Measurements from ENCODE around the gene HDX. TPM values are rescaled to one million over a fixed set of nuclear protein-coding genes. Genes with fewer than 3 reads are reported as not detected.
A peak's percentile ranks its signal among the peaks of the same experiment; 100 is the strongest.
"Not testable (repeated sequence)": the region's sequence is repeated elsewhere in the genome, so short reads cannot be mapped to it uniquely, and the experiment has no call there.

Gene HDX
- total RNA-seq: 1 to 10 TPM; 2.2 to 3.0 TPM
- long read RNA-seq, partial matches to known transcripts: 3 of 4 reads
- long read RNA-seq, other reads (novel, unspliced or antisense): 0 of 4 reads

GRCh38 chrX:84501798-84502628, at the start of gene HDX:
HDX (minus strand) TSS chrX:84502453; CDS start chrX:84475397, 27,056 bp downstream.
- intact Hi-C loops (cut with DNase I, micrococcal nuclease): no loop called here
- DNase-seq (peak; percentile 84 to 90), ATAC-seq (peak; percentile 99)

GRCh38 chrX:84541315-84541714, 39.1 kb upstream of the HDX start:
- intact Hi-C loops (cut with DNase I, micrococcal nuclease); ATAC-seq; DNase-seq: not testable (repeated sequence)

- DNase-seq; intact Hi-C loops (cut with DNase I, micrococcal nuclease); ATAC-seq: not testable (repeated sequence)
Measured at GRCh38 chrX:84537627-84538026, 35.4 kb upstream of the HDX start.

DNA sequence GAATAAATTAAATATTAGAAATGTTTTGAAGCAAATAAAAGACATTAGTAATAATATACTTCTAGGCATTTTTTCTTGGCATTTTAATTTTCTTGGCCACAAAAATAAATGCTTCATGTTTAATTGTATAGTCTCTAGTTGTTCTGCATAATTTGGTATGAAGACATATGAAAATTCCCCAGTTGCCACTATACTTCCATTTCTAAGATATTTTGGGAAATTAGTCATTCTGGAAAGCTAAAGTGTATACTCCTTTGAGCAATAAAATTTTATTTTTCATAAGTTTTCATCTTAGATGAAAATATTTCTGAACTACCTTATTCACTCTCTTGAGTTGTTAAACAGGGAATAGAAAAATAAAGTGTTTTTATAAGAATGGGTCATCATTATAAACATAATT, 13.8 kb downstream of the HDX start:
- ATAC-seq (no peak), DNase-seq (no peak)
- intact Hi-C loops (cut with DNase I, micrococcal nuclease): no loop called here

DNA sequence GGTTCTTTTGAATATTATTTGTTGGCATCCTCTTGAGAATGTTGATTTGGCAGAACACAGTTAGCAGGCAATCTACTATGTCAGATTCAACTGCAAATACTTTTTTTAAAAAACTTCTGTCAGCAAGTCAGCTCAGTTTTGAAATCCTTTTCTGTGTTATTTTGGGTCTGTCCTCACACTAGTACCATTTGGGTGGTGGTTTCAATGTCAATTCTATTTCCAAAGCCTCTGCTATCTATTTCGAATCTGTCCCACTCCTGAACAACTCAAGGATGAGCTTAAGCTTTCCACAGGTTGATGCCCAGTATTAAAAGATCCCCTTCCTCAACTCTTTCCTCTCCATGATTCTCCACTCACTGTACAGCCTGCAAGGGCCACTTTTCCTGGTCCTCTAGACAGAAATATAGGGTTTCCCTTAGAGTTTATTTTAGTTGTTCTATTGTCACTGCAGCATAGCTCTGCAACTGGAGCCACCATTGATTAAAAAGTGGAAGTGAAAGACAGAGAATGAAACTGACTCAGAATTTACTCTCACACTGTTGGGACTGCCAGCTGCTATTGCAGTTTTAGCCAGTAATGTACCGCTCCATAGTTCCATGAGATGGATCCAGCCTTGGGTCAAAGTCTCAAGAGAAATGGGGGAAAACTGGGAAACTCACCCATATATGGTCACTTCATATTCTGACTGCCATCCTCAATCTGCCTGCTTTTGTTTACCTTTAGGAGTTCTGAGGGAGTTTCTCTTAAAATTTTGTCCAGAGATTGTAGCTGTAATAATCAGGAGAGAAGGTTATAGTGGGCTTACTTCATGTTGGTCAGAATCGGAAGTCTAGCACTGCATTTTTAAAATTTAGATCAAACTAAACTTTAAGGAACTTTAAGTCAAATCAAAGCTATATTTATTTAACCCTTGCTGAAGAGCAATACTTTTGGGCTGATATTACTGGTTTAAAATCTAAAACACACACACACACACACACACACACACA, 14.6 kb downstream of the HDX start:
- DNase-seq (no peak), ATAC-seq (no peak)
- intact Hi-C loops (cut with DNase I, micrococcal nuclease): no loop called here

DNA sequence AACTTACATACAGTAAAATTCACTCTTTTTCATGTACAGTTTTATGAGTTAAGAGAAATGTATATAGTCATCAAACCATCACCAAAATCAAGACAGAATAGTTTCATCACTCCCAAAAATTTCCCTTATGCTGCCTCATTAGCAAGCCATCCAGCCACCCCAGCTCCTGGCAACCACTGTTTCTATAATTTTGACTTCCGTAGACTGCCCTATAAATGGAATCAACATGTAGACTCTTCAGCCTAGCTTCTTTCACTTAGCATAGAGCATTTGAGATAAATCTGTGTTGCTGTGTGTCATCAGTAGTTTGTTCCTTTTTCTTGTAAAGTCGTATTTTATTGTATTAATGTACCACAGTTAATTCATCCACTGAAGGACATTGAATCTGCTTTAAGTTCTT, 23.2 kb downstream of the HDX start:
- DNase-seq (no peak), ATAC-seq (no peak)
- intact Hi-C loops (cut with DNase I, micrococcal nuclease): no loop called here

DNA sequence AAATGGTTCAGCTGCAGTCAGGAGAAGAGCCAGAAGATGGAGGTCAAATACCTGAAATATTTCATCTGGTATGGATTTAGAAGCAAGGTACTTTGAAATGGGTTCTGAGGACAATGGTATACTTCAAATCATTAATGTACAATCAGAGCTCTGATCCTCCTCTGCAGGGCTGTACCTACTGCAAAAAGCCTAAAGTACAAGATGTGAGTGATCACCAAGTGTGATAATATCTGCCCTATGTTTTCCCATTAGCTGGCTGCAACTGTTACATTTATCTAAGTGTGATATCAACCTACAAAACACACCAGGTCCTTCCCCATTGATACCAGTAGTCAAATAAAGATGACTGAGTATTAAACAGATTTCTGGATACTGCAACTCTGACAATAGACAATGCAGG, 25.1 kb downstream of the HDX start:
- no peak for DNase-seq
- no peak for ATAC-seq
- intact Hi-C loops (cut with DNase I, micrococcal nuclease): no loop called here

GRCh38 chrX:84475596-84475995, 26.7 kb downstream of the HDX start:
- ATAC-seq: no peak
- intact Hi-C loops (cut with DNase I, micrococcal nuclease): no loop called here
- DNase-seq: no peak

DNA sequence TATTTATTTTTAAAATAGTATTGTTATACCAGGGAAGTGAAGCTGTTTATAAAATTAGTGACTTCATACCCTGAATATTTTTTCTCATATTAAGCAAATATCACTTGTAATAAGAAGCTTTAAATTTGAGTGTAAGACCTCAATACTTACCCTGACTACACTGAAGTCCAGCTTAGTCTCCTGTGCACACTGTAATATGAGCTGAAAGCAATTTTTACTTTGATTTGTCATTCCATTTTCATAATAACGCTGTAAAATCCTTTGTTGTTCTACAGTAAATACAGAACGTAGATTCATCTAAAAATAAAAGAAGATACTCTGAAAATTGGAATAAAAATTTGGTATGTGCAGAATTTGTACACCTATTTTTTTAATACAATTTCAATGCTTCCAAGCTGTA, 27.2 kb downstream of the HDX start:
- no peak for ATAC-seq
- intact Hi-C loops (cut with DNase I, micrococcal nuclease): no loop called here
- no peak for DNase-seq

GRCh38 chrX:84469226-84469625, 33.0 kb downstream of the HDX start:
- ATAC-seq: no peak

DNA sequence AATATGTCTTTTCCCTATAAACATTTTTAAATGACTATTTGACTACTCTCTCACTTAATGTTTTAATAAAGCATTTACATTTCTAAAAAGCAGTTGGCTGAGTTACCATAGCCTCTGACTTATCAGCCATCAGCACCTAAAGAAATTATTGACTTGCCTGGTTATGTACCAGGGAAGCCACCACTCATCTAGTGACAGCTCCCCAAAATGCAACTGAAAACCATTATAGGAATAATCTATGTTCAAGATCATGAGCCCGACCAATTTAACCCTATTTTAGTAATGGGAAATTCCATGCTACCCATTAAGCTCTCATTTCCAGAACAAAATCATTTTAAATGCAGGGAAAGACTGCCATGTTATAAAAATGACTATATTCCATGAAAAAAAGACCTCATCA, 34.4 kb downstream of the HDX start:
- ATAC-seq (no peak), DNase-seq (no peak)
- intact Hi-C loops (cut with DNase I, micrococcal nuclease): no loop called here

More at GRCh38 chrX:84469226-84469625, 33.0 kb downstream of the HDX start:
- no peak for DNase-seq
- intact Hi-C loops (cut with DNase I, micrococcal nuclease): no loop called here

GRCh38 chrX:84453351-84454246, 48.7 kb downstream of the HDX start:
- DNase-seq: no peak
- intact Hi-C loops (cut with DNase I, micrococcal nuclease): no loop called here
- ATAC-seq: no peak

GRCh38 chrX:84441143-84441542, 61.1 kb downstream of the HDX start:
- ATAC-seq (no peak), DNase-seq (no peak)
- intact Hi-C loops (cut with DNase I, micrococcal nuclease): no loop called here

DNA sequence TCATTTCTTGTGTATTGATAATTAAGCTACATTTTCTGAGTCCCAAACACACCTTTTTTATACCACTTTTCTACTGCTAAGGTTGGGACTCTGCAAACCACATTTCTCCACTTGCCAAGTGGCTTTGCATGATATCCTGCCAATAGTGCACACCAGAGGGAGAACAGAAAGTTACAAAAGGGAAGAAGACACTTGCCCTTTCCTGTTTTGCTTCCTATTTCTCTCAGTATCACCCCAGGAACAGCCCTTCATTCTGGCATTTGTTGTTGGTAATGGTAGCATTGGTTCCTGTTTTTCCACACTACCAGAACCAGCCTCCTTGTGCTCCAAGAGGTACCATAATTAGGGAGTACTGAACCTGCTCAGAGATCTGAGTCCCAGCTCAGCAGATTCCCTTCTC, 87.1 kb downstream of the HDX start:
- ATAC-seq (no peak), DNase-seq (no peak)
- intact Hi-C loops (cut with DNase I, micrococcal nuclease): no loop called here

DNA sequence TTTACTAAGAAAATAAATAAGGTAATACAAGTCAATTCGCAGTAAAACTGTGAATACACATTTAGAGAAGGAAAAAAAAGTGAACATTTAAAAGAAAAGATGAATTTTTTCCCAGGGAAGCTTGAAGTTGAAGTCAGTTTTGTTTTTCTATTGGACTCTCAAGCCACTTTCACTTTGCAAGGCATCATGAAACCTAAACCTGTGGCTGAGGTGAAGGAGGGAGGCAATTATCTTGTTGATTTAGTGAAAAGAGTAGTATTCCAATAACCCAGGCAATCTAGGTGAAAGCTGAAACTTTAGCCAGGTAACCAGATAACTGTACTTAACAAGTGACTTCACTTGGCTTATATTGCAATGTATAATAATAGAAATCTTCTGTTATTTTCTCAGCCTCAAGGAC, 138.6 kb downstream of the HDX start:
- ATAC-seq: no peak
- intact Hi-C loops (cut with DNase I, micrococcal nuclease): no loop called here

DNA sequence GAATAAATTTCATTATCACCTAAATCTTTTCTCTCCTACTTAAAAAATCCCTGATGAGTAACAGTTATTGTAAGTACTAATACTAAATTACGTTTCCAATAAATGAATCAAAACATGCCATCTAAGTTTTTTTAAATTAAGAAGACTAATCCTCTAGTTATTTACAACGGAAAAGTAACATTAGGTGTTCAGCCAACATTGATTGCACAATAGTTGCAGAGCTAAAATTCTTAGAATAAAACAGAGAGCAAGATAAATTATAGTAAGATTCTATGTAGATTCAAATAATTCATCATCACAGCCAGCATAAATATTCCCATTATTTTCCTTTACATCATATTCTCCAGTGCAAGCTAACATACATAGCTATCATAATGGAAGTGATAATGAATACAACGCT, 139.2 kb downstream of the HDX start:
- DNase-seq (no peak), ATAC-seq (no peak)
- intact Hi-C loops (cut with DNase I, micrococcal nuclease): no loop called here

More for the DNA sequence above, 138.6 kb downstream of the HDX start:
- no peak for DNase-seq

DNA sequence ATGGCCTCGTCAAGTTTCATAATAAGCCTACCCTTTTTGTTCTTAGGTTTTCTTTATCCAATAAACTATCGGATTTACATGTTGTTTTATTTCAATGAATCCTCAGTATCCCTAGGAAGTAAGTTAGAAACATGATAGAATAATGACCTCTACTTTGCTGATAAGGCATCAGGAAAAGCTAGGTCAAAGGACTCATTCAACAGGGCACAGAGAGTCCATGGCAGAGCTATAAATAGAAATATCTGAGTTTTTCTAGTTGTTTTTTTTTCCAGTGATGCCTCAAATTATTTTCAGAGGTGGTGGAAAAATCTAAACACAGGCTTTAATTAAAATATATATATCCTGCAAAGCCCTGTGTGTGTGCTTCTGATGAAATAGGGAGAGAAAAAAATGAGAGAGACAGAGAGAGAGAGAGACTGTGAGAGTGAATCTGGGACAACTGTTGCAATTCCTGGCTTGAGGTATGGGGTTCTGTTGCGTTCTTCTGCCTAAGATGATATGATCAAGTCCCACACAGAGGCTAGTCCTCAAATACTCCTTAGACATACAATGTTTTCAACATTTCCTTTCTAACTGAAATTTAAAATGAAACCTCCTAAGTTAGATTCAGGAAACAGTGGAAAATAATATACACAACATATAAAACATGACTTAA, 139.9 kb downstream of the HDX start:
- ATAC-seq: no peak
- DNase-seq: no peak
- intact Hi-C loops (cut with DNase I, micrococcal nuclease): no loop called here

DNA sequence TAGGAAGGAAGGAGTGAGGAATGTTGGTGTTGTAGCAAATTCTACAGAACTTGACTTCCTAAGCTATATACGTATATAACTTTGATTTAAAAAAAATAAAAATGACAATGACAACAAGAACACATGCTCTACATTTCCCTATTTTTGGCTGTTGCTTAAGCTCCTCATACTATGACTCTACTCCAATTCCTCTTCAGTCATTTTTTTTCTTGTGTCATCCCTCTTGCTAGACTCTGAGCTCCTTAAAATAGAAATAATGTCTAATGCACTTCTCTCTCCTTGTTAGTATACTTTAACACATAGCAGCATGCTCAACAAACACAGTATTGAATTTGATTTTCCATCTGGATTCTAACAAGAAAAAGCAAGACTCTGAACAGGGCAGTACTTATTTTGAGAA, 144.0 kb downstream of the HDX start:
- intact Hi-C loops (cut with DNase I, micrococcal nuclease): no loop called here
- DNase-seq (no peak), ATAC-seq (no peak)
